ENCODE results near the gene MYH15.

Gene MYH15

GRCh38 chr3:108410531-108410984 lies 99.8 kb downstream of the MYH15 start:
- DNase-seq, result no peak

GRCh38 chr3:108409800-108410178 lies 100.6 kb downstream of the MYH15 start:
- DNase-seq, result no peak

- no peak for DNase-seq
Measured at GRCh38 chr3:108408883-108409799, 101.3 kb downstream of the MYH15 start.

- DNase-seq, result peak; percentile 80
Measured at GRCh38 chr3:108407886-108408285, 102.5 kb downstream of the MYH15 start.

- peak; percentile 89 for DNase-seq
Measured at GRCh38 chr3:108406661-108407206, 103.7 kb downstream of the MYH15 start.

- peak; percentile 67 for DNase-seq
Measured at GRCh38 chr3:108406063-108406660, 104.2 kb downstream of the MYH15 start.

GRCh38 chr3:108404368-108404767 lies 106.0 kb downstream of the MYH15 start:
- no peak for DNase-seq

- no peak for DNase-seq
Measured at GRCh38 chr3:108403686-108404345, 106.6 kb downstream of the MYH15 start.

- no peak for DNase-seq
Measured at GRCh38 chr3:108403198-108403597, 107.2 kb downstream of the MYH15 start.

GRCh38 chr3:108401836-108402235 lies 108.6 kb downstream of the MYH15 start:
- no peak for DNase-seq

GRCh38 chr3:108398510-108398909 lies 111.9 kb downstream of the MYH15 start:
- no peak for DNase-seq

GRCh38 chr3:108396336-108396735 lies 114.1 kb downstream of the MYH15 start:
- DNase-seq, result no peak

GRCh38 chr3:108394563-108394962 lies 115.8 kb downstream of the MYH15 start:
- DNase-seq, result no peak

- DNase-seq, result no peak
Measured at GRCh38 chr3:108394016-108394415, 116.4 kb downstream of the MYH15 start.

GRCh38 chr3:108393128-108393900 lies 117.1 kb downstream of the MYH15 start:
- no peak for DNase-seq

- DNase-seq, result peak; percentile 15
Measured at GRCh38 chr3:108391917-108392593, 118.3 kb downstream of the MYH15 start.

- DNase-seq, result no peak
Measured at GRCh38 chr3:108389372-108389771, 121.0 kb downstream of the MYH15 start.

GRCh38 chr3:108388136-108389132 lies 122.0 kb downstream of the MYH15 start:
- DNase-seq, result no peak

- DNase-seq, result peak; percentile 13
Measured at GRCh38 chr3:108387063-108387462, 123.3 kb downstream of the MYH15 start.

GRCh38 chr3:108383306-108383705 lies 127.1 kb downstream of the MYH15 start:
- no peak for DNase-seq

All from OCI-M1 (cell line).